ENCODE measurements around the gene ATP2C2.

ATP2C2 gene

DNA sequence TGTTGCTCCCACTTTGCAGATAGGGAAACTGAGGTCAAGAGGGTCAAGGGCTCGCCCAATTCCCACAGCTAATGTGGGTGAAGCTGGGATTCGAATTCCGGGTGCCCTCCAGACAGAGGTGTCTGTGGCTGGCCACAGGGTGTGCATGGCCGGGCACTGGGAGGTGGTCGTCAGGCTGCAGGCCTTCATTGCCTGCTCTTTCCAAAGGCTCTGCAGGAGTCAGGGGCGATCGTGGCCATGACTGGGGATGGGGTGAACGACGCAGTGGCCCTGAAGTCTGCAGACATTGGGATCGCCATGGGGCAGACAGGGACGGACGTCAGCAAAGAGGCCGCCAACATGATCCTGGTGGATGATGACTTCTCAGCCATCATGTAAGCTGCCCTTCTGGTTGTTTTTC lies 86.3 kb downstream of the ATP2C2 start:
- no peak for DNase-seq

DNA sequence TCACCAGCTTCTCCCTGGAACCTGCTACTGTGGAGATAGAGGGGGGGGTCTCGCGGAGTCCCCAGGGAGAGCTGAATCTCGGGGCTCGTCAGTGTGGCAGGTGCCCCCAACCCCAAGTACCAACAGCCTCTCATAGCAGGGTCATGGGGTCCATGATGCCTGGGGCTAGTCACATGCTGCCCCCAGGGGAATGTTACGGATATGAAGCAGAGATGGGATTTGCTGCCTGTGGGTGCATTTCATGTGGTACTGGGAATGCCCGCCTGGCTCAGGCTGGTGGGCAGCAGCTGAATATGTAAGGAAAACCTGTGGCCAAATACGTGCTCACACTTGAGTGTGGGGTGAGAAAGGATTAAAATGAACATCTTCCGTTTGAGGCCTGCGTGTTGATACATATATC lies 86.7 kb downstream of the ATP2C2 start:
- no peak for DNase-seq

DNA sequence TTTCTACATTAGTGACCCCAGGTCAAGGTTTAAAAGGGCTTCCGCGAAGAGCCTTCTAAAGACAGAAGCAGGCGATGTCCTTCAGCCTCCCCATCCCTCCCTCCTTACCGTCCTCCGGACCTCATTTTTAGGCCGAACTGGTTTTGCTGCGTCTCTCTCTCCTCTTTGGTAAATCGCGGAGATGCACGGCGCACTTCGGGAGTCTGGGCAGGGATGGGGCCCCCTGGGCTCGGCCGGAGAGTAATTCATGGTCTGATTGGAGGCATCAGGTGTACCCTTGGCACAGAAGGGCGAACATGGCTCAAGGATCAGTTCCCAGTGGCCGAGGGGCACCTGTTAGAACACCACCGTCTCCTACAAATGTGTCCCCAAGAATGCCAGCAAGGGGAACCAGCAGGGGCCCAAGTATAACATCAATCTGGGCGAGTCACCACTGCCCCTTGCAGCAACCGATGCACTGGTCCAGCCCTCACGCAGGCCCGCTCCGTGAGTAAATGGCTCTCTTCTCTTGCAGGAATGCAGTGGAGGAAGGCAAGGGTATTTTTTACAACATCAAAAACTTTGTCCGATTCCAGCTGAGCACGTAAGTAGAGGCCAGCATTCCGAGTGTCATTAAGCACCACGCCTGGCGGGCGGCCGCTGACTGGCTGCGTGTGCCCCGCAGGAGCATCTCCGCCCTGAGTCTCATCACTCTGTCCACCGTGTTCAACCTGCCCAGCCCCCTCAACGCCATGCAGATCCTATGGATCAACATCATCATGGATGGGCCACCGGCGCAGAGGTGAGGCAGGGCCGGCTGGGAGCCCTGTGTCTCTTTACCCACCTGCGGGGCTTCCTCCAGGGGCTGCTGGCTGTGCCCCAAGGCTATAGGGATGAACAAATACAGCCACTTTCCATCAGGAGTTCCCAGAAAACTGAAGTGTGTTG lies 90.5 kb downstream of the ATP2C2 start:
- no peak for DNase-seq

DNA sequence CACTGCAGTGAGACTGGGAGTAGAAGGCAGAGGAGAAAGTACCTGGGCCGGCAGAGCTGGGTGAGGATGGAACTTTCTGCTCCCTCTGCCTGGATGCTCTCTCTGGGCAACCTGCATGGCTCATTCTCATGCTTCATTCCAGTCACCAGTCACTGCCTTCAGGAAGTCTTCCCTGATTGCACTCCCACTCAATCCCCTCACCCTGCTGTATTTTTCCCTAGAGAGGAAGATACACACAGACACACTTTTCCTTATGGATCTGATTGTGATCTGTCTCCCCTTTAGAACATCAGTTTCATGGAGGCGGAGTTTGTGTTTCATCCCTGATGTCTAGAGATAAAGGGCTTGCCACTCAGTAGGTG lies 91.2 kb downstream of the ATP2C2 start:
- DNase-seq = no peak

DNA sequence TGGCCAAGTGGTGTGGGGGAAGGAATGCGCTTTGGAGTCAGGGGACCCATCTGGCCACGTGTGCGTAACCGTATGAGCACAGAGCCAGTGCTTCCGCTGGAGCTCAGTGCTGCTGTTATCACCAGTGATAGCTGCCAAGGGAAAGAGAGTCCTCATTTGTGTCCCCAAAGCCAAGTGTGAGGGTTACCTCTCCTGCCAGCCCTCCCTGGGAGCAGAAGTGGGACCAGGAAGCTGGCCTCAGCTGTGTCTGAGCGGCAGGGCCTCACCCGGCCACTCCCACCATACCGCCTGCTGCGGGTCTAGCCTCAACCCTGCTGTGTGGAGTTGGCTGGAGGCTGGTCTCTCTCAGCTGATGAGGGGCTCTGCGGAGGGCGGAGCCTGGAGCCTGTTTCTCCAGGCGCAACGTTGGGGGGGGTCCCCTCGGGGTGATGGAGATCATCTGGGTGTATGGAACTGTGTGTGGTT lies 91.6 kb downstream of the ATP2C2 start:
- no peak for DNase-seq

DNA sequence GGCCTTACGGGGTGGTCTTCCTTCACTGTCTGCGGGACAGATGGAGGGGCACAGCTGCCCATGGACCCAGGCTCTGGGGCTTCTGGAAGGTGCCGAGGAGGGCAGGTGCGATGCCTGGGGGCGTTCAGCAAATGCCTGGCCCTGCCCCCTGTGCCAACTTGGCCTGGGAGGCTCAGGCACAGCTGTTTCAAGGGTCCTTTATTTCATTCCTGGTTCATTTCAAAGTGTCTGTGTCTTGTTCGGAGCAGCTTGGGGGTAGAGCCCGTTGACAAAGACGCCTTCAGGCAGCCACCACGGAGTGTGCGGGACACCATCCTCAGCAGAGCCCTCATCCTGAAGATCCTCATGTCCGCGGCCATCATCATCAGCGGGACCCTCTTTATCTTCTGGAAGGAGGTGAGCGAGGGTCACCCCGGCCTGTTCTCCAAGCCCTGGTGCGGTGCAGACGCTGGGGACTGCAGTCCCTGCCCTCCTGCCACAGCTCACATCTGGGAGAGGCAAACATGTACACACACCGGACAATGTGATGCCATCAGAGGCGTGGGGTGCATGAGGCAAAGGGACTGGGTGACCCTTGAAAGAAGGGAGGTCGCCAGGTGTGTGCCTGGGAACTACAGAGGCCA lies 92.2 kb downstream of the ATP2C2 start:
- no peak for DNase-seq

DNA sequence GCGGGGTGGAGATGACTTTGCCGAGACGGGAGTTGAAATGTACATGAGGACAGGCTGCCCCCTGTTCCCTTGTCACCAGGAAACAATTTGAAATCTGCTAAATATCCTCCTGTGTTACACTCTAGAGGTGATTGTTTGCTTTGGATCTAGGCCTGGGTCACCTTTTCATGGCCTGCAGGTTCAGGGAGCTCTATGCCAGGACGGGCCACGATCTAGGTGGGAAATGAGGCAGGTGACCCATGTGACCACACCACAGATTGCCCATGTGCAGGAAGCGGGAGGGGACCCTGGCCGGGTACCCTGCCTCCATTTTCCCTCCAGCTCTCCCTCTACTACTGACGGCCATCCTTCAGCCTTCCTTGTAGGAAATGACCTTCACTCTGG lies 92.7 kb downstream of the ATP2C2 start:
- no peak for DNase-seq

DNA sequence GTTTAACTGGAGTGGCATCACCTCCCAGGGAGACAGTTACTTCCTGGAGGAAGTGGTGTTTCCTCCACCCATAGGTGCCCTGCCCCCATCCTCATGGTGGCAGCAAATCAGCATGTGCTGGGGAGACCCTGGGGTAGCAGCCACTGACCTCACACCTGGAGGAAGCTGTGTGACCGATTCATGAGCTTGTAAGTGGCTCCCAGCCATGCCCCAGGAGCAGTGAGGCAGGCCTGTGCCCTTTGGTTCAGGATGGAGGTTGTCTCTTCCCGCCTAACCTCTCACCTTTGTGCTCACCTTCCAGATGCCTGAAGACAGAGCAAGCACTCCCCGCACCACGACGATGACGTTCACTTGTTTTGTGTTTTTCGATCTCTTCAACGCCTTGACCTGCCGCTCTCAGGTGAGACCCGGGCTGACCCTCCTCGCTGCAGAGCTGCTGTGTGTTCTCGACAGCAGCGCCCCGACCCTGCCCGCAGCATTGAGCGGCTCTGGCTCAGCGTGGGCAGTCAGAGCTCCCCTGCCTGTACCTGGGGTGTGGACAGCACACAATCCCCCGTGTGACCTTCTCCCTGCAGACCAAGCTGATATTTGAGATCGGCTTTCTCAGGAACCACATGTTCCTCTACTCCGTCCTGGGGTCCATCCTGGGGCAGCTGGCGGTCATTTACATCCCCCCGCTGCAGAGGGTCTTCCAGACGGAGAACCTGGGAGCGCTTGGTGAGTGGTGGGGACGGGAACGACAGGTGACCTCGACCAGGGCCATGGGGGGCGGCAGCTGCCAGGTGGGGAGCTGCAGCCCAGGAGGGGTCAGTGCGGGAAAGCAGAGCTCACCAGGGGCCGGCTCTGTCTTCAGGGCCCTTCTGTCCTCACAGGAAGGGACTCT lies 93.3 kb downstream of the ATP2C2 start:
- DNase-seq = no peak

DNA sequence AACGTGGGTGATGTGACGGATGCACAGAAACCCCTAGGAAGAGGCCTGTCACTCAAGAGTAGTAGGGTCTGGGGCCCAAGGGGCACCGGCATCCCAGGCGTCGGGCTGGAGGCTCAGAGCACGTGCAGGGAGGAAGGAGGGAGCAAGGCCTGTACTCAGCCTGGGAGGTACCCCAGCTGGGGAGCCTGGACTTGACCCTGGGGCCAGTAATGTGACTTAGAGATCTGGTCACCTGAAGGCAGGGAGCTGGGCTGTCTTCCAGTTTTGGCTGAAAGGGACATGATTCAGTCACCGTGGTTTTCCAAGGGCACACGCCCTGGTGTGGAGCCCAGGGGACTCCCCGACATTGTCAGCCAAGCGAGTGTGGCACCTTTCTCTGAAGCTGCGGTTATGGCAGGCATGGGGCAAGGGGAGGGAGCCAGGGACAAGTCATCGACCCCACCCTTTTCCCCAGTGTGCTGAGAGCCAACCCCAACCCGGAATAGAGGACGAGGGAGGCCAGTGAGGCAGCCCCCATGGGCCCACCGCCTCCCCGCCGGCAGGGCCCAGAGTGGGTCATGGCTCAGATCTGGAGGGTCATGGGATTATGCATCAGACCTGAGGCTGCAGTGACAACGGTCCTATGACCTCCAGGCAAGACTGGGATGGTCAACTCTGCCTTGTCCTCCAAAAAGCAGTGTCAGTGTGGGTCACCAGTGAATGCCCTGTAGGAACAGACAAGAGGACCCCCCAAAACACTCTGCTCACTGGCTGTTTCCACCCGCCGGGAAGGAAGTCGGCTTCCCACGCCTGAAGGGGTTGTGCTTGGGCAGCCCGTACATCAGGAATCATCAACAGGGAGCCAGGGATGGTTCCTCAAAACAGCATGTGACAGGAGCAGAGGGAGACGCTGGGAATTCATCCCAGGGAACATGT lies 94.2 kb downstream of the ATP2C2 start:
- DNase-seq = no peak

DNA sequence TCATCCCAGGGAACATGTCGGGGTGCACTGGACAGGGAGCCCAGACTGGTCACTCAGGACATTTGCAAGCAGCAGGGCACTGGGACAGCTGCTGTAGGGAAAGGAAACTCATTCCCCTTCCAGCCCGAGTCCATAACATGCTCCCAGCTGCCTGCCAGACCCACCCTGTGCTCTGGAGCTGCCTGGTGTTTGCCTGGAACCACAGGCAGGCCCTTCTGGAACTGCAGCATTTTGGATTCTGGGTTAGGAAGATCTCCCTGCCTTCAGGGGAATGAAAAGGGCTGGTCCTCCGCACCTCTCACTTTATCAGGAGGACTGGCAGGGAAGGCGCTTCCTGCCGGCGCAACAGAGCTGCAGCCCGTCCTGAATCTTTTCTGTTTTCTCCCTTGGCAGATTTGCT lies 94.9 kb downstream of the ATP2C2 start:
- no peak for DNase-seq

DNA sequence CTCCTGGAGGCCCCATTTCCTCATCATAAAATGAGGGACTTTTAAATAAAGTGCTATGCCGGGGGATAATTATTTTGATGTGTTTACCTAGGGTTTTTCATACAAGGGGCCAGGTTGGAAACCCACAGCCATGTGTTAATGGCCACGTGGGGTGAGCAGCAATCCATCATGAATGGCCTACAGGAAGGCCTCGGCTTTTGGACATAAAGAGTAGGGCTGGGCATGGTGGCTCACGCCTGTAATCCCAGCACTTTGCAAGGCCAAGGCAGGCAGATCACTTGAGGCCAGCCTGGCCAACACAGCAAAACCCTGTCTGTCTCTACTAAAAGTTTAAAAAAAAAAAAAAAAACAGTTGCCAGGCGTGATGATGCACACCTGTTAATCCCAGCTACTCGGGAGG lies 95.8 kb downstream of the ATP2C2 start:
- DNase-seq = no peak

DNA sequence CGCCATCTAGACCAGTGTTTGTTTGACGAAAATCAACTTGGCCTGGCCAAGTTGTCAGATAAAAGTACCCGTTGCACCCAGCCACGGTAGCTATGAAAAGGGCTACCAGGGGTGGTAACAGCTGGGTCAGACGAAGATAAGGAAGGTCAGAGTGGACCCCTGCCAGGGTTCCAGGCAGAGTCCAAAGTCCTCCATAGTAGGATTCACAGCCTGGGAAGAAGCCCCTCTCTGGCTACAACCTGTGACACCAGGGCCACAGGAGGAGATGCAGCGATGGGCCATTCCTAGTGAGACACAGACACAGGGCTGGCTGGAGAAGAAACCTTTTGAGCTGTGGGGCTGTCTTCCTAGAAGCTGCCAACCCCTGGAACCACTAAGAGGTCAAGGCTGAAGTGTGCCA lies 96.8 kb downstream of the ATP2C2 start:
- no peak for DNase-seq

DNA sequence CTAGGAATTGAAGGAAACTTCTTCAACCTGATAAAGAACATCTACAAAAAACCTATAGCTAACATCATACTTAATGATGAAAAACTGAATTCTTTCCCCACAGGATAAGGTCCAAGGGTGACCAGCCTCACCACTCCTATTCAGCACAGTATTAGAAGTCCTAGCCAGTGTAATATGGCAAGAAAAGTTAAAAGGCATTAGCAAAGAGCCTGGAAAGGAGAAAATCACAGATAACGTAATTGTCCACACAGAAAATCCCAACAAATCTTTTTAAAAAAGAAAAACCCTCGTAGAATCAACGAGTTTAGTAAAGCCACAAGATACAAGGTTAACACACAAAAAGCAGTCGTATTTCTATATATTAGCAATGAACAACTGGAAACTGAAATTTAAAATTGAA lies 98.4 kb downstream of the ATP2C2 start:
- no peak for DNase-seq

DNA sequence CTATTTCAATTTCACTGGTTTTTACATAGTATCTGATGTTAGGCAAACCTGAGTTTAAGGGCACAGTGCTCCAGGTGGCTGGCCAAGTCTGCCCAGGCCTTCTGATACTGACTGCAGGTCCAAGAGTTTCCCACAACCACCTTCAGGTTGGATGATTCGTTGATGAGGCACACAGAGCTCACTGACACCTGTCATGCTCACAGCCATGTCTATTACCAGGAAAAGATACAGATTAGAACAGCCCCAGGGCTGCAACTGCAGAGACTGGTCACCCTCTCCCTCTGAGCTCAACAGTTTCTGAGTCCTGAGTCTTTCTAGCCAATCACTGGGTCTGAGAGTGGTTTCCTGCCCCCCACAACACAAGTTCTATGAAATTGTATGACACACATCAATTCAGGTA lies 98.9 kb downstream of the ATP2C2 start:
- DNase-seq = no peak

DNA sequence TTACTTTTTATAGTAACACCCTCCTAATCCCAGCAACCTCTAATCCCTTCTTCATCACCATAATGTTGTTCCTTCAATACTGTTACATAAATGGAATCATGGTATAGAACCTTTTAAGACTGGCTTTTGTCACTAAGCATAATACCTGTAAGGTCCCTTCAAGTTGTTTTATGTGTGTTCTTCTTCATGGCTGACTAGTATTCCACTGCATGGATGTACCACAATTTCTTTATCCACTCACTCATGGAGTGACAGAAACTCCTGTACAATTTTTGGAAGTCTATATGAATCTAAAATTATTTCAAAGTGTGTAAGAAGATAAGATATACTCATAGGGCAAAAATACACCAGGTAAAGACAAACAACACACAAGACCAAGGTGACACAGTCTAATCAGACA lies 99.4 kb downstream of the ATP2C2 start:
- DNase-seq = no peak

DNA sequence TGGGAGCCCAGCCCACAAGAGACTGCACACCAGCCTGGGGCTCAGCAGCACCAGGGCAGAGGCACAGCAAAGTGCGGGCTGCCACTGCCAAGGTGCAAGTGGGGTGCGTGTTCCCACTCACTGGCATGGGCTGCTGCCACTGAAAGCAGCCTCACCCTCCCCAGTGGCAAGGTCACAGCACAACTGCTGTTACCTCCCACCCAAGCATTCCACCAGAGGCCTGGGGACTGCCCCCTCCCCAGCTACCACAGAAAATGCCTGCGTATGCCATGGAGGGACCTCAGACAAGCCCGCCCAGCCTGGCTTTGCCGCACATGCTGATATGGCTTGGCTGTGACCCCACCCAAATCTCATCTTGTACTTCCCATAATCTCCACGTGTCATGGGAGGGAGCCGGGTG lies 103.0 kb downstream of the ATP2C2 start:
- DNase-seq = no peak

DNA sequence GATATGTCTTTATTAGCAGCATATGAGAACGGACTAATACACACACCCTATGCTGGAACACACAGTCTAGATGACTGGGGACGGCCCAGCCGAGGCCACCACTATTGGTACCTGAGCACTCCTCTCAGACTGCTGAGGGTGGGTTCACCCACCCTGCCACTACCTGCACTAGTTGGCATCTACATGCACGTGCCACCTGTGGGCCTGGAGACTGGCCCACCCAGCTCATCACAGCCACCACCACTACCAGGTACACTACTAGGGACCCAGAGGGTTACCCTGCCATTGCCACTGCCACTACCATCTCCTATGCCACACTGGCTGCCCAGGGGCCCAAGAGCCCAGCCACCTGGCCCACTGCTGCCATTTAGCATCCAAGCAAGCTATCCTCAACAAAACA lies 103.6 kb downstream of the ATP2C2 start:
- no peak for DNase-seq

DNA sequence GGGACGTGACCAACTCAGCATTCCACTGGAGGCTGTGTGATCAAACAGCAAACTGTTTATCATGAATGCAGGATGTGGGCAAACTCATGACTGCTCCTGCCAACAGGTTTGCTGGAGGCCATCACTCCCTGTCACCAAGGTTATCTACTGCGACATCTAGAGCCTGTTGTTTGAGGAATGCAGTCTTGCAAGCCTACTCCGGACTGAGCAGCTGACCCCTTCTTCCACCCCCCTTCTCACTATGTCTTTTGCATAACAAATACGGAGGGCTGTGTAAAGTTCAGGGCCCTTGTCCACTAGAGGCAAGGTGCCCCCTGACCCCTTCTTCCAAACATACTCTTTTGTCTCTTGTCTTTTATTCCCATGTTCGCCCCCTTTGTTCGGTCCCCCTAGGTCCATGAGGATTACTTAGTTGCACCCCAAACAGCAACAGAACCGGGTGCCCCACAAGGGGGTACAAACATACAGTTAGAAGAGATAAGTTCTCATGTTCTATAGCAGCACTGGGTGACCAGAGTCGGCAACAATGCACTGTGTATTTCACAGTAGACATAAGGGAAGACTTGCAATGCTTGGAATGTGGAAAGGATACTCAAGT lies 107.4 kb downstream of the ATP2C2 start:
- no peak for DNase-seq

DNA sequence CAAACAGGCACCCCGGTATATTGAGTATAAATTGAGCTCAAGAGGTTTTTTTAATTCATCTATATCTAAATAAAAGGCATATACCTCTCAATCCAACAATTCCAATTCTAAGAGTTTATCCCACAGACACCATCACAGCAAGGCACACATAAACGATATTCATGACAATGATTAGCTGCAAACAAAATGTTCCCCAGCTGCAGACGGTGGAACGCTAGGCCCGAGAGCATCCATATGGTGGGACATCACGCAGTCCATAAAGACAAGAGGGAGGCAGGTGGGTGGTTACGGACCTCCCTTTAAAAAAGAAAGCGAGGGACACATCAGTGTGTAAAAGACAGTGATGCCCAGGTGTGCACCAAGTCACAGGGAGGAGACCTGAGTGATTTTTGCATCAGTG lies 108.1 kb downstream of the ATP2C2 start:
- DNase-seq = no peak

DNA sequence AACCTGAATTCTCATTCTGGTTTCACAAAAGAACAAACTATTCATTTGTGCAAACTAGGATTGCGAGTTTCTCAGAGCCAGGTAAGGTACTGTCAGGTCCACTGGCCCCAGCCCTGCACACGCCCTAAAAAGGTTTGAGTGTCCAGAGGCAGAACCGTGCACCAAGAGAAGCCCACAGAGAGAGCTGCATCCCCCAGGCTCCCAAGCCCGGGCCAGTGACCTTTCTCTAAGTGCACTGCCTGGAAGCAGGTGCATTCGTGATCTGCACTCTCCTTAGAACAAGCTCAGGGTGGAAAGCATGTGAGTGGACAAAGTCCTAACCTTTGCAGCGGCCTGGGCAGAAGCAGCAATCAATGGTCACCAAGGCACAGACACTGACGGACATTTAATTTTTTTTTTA lies 109.3 kb downstream of the ATP2C2 start:
- DNase-seq = no peak

DNA sequence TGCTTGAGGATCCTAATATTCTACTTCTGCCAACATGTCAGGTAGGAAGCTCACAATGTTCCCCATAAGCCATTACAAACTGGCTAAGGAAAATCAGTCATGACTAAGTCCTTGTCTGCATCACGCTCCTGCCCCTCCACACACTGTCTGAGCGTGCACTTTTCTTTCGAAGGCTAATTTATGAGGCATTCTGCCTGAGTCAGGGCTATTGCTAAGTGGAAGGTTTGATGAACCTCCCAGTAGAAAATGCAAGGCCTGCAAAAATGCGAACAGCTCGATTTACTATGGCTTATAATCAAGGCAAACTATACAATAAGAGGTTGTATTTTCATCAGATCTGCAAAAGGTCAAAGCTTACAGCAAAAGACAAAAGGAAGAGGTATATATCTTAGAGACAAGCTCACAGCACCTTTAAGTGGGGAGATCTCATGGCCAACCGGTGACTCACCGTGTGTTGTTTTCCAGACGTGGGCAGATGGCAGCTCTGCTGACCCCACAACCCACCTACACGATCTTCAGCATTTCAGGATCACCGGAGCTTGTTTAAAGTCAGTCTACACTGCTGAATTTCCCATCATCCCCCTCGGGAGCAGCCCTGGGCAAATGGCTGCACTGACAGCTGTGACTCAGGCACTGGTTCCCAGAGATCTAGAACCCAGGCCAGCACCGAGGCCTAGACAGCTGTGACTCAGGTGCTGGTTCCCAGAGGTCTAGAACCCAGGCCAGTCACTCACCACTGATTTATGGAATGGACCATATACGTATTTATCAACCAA lies 110.0 kb downstream of the ATP2C2 start:
- DNase-seq = no peak

Data from SHP77 treated with DMSO at 0.1 percent for 48 hours (cell line).